ENCODE data around the gene MKNK2. TPM values are rescaled to one million over a fixed set of nuclear protein-coding genes. Genes with fewer than 3 reads are reported as not detected.

MKNK2 gene
- total and polyA plus RNA-seq, 10 of the 15 experiments (the other 5 are each of a cell fraction or from before 2014, with no cell fraction given): 9.6 to 365 (median 69.9) TPM

- no peak for TF ChIP-seq SREBF1 (IDR thresholded peaks at IDR 0.05; ENCODE audit: low read length)
- peak; percentile 21 for TF ChIP-seq RELA (IDR thresholded peaks at IDR 0.05; ENCODE audit: borderline replicate concordance, partially characterized antibody)
- peak in 1 of 2 experiments; percentile 67; a peak in 2 of 4 replicates for TF ChIP-seq EP300 (IDR thresholded peaks at IDR 0.05; ENCODE audit: borderline replicate concordance in 1 of 2, control insufficient read depth in 1 of 2, low read depth in 2 of 2, low read length in 2 of 2)
- TF ChIP-seq SKIL (IDR thresholded peaks at IDR 0.05; ENCODE audit: low read depth, poor library complexity, severe bottlenecking): peak; percentile 72
- TF ChIP-seq SPI1 (IDR thresholded peaks at IDR 0.05; ENCODE audit: borderline replicate concordance, insufficient read depth, low read depth, low read length): peak; percentile 10; the same call in 1 of the 2 replicates
- no peak for TF ChIP-seq JUND (IDR thresholded peaks at IDR 0.05; ENCODE audit: low read depth, low read length)
- TF ChIP-seq, protein P1, sequence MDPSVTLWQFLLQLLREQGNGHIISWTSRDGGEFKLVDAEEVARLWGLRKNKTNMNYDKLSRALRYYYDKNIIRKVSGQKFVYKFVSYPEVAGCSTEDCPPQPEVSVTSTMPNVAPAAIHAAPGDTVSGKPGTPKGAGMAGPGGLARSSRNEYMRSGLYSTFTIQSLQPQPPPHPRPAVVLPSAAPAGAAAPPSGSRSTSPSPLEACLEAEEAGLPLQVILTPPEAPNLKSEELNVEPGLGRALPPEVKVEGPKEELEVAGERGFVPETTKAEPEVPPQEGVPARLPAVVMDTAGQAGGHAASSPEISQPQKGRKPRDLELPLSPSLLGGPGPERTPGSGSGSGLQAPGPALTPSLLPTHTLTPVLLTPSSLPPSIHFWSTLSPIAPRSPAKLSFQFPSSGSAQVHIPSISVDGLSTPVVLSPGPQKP (IDR thresholded peaks at IDR 0.05; ENCODE audit: low read depth, low read length): no peak
- TF ChIP-seq REST (IDR thresholded peaks at IDR 0.05; ENCODE audit: low read depth, low read length): no peak
- 0 out of 2 replicates have a peak, but pooled peaks have one; percentile 23 for TF ChIP-seq CHD2 (IDR thresholded peaks at IDR 0.05; ENCODE audit: borderline replicate concordance, low read depth, low read length)
- peak; percentile 40; the same call in 1 of the 2 replicates for TF ChIP-seq SMAD5 (IDR thresholded peaks at IDR 0.05; ENCODE audit: low read depth)
- peak; percentile 61 for TF ChIP-seq NR2F1 (conservative IDR thresholded peaks at IDR 0.05)
- no peak for TF ChIP-seq FOS (IDR thresholded peaks at IDR 0.05; ENCODE audit: borderline replicate concordance, extremely low read depth, insufficient read length)
- TF ChIP-seq SUZ12 (IDR thresholded peaks at IDR 0.05; ENCODE audit: unreplicated experiment): no peak
- no peak for TF ChIP-seq ETV6 (conservative IDR thresholded peaks at IDR 0.05 in 1 of 2, IDR thresholded peaks at IDR 0.05 in 1 of 2; ENCODE audit: borderline replicate concordance in 1 of 2, low read depth in 1 of 2)
- 0 out of 2 replicates have a peak, but pooled peaks have one; percentile 46 for TF ChIP-seq WRNIP1 (IDR thresholded peaks at IDR 0.05; ENCODE audit: borderline replicate concordance, low read depth, low read length)
- TF ChIP-seq BACH1 (IDR thresholded peaks at IDR 0.05; ENCODE audit: borderline replicate concordance): 0 out of 2 replicates have a peak, but pooled peaks have one; percentile 21
- peak; percentile 16; the same call in 1 of the 2 replicates for TF ChIP-seq ATF7 (IDR thresholded peaks at IDR 0.05; ENCODE audit: low read depth)
- peak; percentile 69 for TF ChIP-seq SMAD1 (IDR thresholded peaks at IDR 0.05; ENCODE audit: low read depth, partially characterized antibody)
- TF ChIP-seq ZBED1 (IDR thresholded peaks at IDR 0.05; ENCODE audit: borderline replicate concordance): peak; percentile 57; the same call in 1 of the 2 replicates
- peak; percentile 37; the same call in 1 of the 2 replicates for TF ChIP-seq ZNF207 (IDR thresholded peaks at IDR 0.05; ENCODE audit: borderline replicate concordance)
- peak; percentile 58; the same call in 1 of the 2 replicates for TF ChIP-seq MTA2 (IDR thresholded peaks at IDR 0.05; ENCODE audit: low read depth)
Observed at GRCh38 chr19:2089001-2089711, 38.1 kb upstream of the MKNK2 start (continued).
